ENCODE measurements around the gene GNAL.
"Not testable (repeated sequence)": the region's sequence is repeated elsewhere in the genome, so short reads cannot be mapped to it uniquely, and the experiment has no call there.

The GNAL gene

DNA sequence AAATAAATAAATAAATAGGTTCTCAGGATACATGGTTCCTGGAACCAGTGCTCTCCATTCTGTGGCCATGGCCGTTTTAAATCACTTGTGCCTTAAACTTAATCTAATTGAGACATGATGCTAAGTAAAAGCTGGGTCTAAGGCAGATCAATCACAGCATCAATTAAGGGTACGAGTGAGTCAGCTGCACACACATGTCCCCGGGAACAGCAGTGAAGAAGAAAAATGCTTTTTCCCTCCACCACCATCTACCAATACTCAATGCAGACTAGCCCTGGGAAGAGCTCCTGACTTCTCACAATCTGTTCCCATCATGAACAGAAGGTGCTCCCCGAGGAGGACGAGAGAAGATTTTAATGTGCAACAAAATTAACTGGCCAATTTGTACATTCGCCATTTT is 155.4 kb downstream of the GNAL start:
- no peak for DNase-seq (ENCODE audit: low read depth in 2 of 3, low spot score in 2 of 3)

DNA sequence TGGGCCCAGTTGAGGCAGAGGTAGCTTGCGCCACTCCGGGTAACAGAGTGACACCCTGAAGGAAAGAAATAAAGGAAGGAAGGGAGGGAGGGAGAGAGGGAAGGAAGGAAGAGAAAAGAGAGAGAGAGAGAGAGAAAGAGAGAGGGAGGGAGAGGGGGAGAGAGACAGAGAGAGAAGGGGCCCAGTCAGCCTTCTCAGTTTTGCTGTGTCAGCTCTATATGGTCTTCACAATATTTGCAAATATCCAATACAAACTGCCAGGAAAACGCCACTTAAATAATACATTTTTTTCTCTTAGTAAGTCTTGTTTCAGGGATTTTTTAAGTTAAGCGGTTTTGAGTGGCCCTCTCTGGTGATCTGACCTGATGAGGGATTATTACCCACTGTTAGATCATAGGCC is 156.6 kb downstream of the GNAL start:
- no peak for DNase-seq (ENCODE audit: low read depth in 2 of 3, low spot score in 2 of 3)

GRCh38 chr18:11847811-11848210 is 158.7 kb downstream of the GNAL start:
- no peak for DNase-seq (ENCODE audit: low read depth in 2 of 3, low spot score in 2 of 3)

DNA sequence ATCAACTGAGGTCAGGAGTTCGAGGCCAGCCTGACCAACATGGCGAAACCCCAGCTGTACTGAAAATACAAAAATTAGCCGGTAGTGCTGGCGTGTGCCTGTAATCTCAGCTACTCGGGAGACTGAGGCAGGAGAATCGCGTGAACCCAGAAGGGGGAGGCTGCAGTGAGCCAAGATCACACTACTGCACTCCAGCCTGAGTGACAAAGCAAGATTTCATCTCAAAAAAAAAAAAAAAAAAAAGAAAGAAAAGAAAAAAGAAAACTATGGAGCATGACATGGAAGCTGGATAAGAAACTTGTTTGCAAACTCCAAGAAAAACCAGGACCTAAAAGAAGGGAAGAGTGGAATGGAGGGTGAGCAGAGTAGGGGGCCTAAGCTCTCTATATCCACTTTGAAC is 160.2 kb downstream of the GNAL start:
- DNase-seq (ENCODE audit: low read depth in 2 of 3, low spot score in 2 of 3), result no peak

- DNase-seq (ENCODE audit: low read depth in 2 of 3, low spot score in 2 of 3), result peak; percentile 10 to 29 (median 22)
Measured at GRCh38 chr18:11849841-11850634, 161.0 kb downstream of the GNAL start.

DNA sequence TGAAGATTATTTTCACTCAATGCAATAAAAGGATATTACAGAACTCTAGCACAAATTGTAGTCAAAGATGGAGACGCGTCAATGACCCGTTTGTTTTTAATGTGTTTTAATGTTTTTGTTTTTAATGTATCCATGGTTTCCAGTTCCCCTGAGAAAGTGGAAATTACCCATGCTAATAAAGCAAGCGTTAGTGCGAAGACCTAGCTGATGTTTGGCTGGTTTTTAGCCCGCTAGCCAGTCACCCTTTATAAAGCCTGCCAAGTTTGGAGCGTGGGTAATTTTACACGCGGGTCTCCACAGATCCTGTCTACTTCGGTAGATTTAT is 161.7 kb downstream of the GNAL start:
- DNase-seq (ENCODE audit: low read depth in 2 of 3, low spot score in 2 of 3), result no peak

DNA sequence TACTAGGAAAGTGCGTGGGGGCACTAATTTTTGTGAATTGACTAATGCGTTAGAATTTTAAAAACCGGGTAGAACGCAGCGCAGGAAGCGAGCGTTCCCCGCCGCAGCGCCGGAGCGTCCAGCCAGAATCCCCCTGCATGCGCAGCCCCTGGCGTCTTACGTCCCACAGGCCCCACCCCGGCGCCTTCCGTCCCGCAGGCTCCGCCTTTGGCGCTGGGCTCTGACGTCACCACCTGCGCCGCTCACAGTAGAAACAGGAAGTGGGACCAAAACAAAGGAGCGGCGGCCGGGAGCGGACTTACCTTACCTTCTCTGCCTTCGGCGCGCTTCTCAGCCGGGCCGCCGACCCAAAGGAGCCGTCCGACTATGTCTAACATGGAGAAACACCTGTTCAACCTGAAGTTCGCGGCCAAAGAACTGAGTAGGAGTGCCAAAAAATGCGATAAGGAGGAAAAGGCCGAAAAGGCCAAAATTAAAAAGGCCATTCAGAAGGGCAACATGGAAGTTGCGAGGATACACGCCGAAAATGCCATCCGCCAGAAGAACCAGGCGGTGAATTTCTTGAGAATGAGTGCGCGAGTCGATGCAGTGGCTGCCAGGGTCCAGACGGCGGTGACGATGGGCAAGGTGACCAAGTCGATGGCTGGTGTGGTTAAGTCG is 162.2 kb downstream of the GNAL start, which contains the start of gene CHMP1B:
Gene CHMP1B, plus strand, starts transcription at position 268 of the 660 bp plus-strand sequence. Its CDS starts 99 bp downstream, at position 367.
- peak; percentile 93 to 95 (median 93) for DNase-seq (ENCODE audit: low read depth in 2 of 3, low spot score in 2 of 3)

DNA sequence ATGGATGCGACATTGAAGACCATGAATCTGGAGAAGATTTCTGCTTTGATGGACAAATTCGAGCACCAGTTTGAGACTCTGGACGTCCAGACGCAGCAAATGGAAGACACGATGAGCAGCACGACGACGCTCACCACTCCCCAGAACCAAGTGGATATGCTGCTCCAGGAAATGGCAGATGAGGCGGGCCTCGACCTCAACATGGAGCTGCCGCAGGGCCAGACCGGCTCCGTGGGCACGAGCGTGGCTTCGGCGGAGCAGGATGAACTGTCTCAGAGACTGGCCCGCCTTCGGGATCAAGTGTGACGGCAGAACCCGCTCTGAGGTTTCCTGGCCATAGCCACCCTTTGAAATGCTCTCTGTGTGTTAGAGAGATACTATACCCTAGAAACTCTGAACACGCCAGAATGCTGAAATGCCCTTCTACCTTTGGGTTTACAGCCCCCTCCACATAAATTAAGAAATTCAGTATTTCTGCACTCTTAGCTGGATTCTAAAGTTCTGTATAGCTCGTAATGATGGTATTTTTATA is 162.8 kb downstream of the GNAL start:
- peak in 2 of 3 experiments; percentile 1 to 18 for DNase-seq (ENCODE audit: low read depth in 2 of 3, low spot score in 2 of 3)

GRCh38 chr18:11854554-11854953 is 165.5 kb downstream of the GNAL start:
- DNase-seq (ENCODE audit: low read depth in 2 of 3, low spot score in 2 of 3), result not testable (repeated sequence)

- no peak for DNase-seq (ENCODE audit: low read depth in 2 of 3, low spot score in 2 of 3)
Measured at GRCh38 chr18:11857177-11857887, 168.3 kb downstream of the GNAL start.

GRCh38 chr18:11859282-11859830 is 170.3 kb downstream of the GNAL start:
- no peak for DNase-seq (ENCODE audit: low read depth in 2 of 3, low spot score in 2 of 3)

DNA sequence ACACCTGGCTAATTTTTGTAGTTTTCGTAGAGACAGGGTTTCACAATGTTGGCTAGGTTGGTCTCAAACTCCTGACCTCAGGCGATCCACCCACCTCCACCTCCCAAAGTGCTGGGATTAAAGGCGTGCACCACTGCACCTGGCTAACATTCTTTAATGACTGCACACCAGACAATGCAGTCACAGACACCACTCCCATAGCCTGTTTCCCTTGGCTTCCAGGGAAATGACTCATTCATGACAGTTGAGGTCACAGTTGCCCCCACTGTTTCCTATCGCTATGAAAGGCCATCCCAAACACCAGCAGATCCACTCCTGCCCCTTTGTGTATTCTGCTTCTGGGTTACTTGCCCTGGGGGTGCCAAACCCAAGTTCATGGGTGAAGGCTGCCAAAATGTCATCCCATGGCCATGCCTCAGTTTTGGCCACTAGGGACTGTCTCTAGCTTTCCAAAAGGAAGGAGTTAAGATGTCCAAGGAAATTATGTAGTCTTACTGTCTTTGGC is 170.9 kb downstream of the GNAL start:
- no peak for DNase-seq (ENCODE audit: low read depth in 2 of 3, low spot score in 2 of 3)

- no peak for DNase-seq (ENCODE audit: low read depth in 2 of 3, low spot score in 2 of 3)
Measured at GRCh38 chr18:11860594-11861450, 171.8 kb downstream of the GNAL start.

DNA sequence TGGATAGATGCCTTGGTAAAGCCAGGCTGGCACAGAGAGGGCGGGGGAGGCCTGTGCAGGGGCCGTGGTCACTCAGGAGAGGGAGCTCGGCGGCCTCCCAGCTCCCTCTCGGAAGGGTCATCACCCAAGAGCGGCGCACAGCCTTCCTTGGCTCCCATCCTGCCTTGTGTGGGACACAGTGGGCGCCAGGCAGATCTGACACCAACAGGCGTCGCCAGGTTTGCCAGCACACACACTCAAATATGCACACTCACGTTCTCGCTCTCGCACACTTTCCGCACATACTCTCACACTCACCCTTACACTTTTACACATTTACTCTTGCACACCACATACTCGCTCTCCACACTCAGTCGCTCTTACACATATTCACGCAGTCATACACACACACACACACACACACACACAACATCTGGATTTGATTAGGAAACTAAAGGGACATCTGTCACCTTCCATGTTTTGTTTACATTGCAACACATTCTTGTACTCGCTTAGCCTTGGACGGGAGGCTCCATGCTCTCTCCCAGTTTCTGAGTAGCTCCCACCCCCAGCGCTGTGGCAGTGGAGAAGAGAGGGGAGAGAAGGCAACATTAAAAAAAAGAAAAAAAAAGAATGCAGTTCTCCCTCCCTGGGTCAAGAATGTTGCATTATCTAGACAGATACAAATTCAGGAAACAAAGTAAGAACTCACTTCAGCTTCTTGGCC is 172.7 kb downstream of the GNAL start:
- no peak for DNase-seq (ENCODE audit: low read depth in 2 of 3, low spot score in 2 of 3)

DNA sequence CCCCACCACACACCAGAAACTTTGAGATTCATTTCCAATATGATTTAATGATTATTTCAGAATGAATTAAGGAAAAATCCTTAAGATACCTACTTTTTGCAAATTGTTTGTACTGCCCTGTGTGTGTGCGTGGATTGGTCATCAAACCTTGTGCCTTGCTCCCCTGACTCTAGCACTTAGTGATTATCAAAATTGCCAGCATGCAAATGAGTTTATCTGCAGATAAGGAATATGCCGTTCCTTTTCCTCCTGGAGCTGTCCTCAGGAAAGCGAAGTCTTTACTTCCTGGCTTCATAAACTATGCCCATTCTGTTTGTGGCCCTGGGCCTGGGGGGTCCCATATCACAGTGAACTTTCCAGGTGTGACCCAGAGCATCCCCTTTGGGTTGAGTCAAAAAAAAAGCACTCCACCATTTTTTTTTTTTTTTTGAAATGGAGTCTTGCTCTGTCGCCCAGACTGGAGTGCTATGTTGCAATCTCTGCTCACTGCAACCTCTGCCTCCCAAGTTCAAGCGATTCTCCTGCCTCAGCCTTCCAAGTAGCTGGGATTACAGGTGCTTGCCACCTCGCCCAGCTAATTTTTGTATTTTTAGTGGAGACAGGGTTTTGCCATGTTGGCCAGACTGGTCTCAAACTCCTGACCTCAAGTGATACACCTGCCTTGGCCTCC is 173.5 kb downstream of the GNAL start:
- DNase-seq (ENCODE audit: low read depth in 2 of 3, low spot score in 2 of 3), result no peak

GRCh38 chr18:11864471-11864870 is 175.4 kb downstream of the GNAL start:
- no peak for DNase-seq (ENCODE audit: low read depth in 2 of 3, low spot score in 2 of 3)

DNA sequence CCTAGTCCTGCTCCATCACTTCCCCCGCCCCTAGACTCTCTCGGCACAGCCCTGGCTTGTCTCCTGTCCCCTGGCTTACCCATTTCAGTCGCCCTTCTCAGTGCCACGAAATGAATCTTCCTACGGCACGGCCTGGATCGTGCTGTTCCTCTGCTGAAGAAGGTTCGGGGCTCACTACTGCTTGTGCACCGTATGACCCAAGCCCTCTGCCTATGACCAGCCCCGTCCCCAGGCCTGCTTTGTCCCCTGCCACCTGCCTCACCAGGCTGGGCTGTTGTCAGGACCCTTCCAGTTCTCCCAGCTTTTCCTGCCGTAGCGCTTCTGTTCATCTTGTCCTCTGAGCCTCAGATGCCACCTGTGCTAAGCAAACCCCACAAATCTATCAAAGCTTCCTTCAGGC is 176.0 kb downstream of the GNAL start:
- no peak for DNase-seq (ENCODE audit: low read depth in 2 of 3, low spot score in 2 of 3)

DNA sequence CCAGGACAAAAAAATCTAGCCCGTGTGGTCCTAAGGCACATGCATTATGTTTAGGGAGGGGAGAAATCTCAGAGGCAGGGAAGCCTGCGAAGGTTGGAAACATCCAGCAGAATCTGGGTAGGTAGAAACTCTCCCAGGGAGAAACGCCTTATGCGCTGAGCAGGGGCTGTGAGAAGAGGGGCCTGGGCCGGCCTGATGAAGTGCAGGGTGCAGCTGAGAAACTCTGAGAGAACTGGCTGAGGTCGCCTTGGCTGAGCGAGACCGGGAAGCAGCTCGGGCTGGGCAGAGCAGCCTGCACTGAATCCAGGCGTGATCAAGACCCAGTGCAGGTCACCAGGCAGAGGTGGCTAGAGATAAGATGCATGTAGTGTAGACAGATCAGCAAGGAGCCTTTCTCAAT is 177.3 kb downstream of the GNAL start:
- DNase-seq (ENCODE audit: low read depth in 2 of 3, low spot score in 2 of 3), result no peak

DNA sequence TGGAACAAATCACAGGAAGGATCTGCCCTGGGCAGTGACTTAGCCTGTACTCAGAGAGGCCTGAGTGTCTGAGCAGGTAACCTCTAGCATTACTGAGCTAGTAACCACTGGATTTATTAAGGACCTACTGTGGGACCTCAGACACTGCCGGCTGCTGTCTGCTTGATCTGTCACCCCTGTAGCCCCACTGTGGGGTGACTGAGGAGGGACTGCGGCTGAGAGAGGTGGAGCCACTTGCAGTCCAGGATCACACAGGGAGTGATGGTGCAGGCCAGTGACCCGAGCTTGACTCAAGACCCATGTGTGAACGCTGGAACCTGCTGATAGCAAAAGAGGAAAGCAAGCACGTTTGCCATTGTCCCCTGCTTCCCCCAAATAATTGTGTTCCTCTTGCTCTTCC is 177.7 kb downstream of the GNAL start:
- DNase-seq (ENCODE audit: low read depth in 2 of 3, low spot score in 2 of 3), result no peak

Measured in activated CD8-positive, alpha-beta memory T cell treated with anti-CD3 and anti-CD28 coated beads for 48 hours (primary cell).